Karpas-422 (cell line): ENCODE results near the gene PTPRM. TPM values are rescaled to one million over a fixed set of nuclear protein-coding genes. Genes with fewer than 3 reads are reported as not detected.

Experiments used
- DNase-seq: peaks from one replicate; pipeline ENCODE4 v3.0.0-alpha.2; 2015
- H2AFZ ChIP-seq: fragments of 200-600 bp; sonication (generic); 2 replicates; pipeline ENCODE4 v1.6.1; 2014; ENCODE audit warnings: antibody characterized with exemption, low read length, mixed read lengths
- H3K27ac ChIP-seq: fragments of 200-600 bp; sonication (generic); 2 replicates; pipeline ENCODE4 v1.5.1; 2014; ENCODE audit warnings: mild to moderate bottlenecking, low read length, moderate library complexity
- H3K27me3 ChIP-seq: fragments of 200-600 bp; sonication (generic); 2 replicates; pipeline ENCODE4 v1.6.1; 2014; ENCODE audit warnings: low read length, mixed read lengths
- H3K36me3 ChIP-seq: fragments of 200-600 bp; sonication (generic); 2 replicates; pipeline ENCODE4 v1.6.1; 2014; ENCODE audit warnings: low read length, mixed read lengths; ENCODE audit not compliant: insufficient read depth
- H3K4me1 ChIP-seq: fragments of 200-600 bp; sonication (generic); 2 replicates; pipeline ENCODE4 v1.6.1; 2014; ENCODE audit warnings: mild to moderate bottlenecking, low read length, mixed read lengths
- H3K4me2 ChIP-seq: fragments of 200-600 bp; sonication (generic); 2 replicates; pipeline ENCODE4 v1.6.1; 2014; ENCODE audit warnings: low read length, low read depth, mild to moderate bottlenecking; ENCODE audit not compliant: poor library complexity, severe bottlenecking
- H3K4me3 ChIP-seq: fragments of 200-600 bp; sonication (generic); 2 replicates; pipeline ENCODE4 v1.5.1; 2014; ENCODE audit warnings: mild to moderate bottlenecking, antibody characterized with exemption, low read length, mixed read lengths
- H3K79me2 ChIP-seq: fragments of 200-600 bp; sonication (generic); 2 replicates; pipeline ENCODE4 v1.6.1; 2014; ENCODE audit warnings: mild to moderate bottlenecking, low read length, mixed read lengths
- H3K9ac ChIP-seq: fragments of 200-600 bp; sonication (generic); 2 replicates; pipeline ENCODE4 v1.6.0; 2014; ENCODE audit warnings: low read length
- H3K9me2 ChIP-seq: fragments of 200-600 bp; sonication (generic), shearing (Covaris generic); replicated peaks from 2 replicates; pipeline ENCODE4 v1.6.0; 2014; ENCODE audit warnings: mild to moderate bottlenecking, low read length, moderate library complexity; ENCODE audit not compliant: insufficient read depth
- H3K9me3 ChIP-seq: fragments of 300-700, 200-600 bp; sonication (generic); 2 replicates; pipeline ENCODE4 v1.6.1; 2014; ENCODE audit warnings: low read length, mixed read lengths
- H4K20me1 ChIP-seq: fragments of 200-600 bp; sonication (generic); 2 replicates; pipeline ENCODE4 v1.6.1; 2014; ENCODE audit warnings: mild to moderate bottlenecking, antibody characterized with exemption, low read length, low read depth; ENCODE audit not compliant: insufficient read depth
- total RNA-seq: library from RNA; depleted of rRNA; stranded (reverse); fragments of >200 nt; shearing (Covaris generic); gene quantifications from 2 replicates; pipeline ENCODE4 v1.2.3, GENCODE V29; 2014; ENCODE audit warnings: low replicate concordance

The PTPRM gene
- total RNA-seq, 1 experiment from 2014 or later = not detected

GRCh38 chr18:7691206-7691605, 124.1 kb downstream of the PTPRM start:
- no peaks in the 10 kb centered on the region for H4K20me1 ChIP-seq
- no peak overlapping the region for H3K9ac ChIP-seq
- no peak for DNase-seq
- no peaks in the 10 kb centered on the region for H3K9me2 ChIP-seq
- H3K36me3 ChIP-seq = no peaks in the 10 kb centered on the region
- no peak overlapping the region for H3K27ac ChIP-seq
- H3K4me2 ChIP-seq = no peak overlapping the region
- H3K4me3 ChIP-seq = no peak overlapping the region
- H2AFZ ChIP-seq = no peak overlapping the region
- no peaks in the 10 kb centered on the region for H3K27me3 ChIP-seq
- no peaks in the 10 kb centered on the region for H3K4me1 ChIP-seq
- no peaks in the 10 kb centered on the region for H3K79me2 ChIP-seq
- peaks cover 7% of the 10 kb centered on the region for H3K9me3 ChIP-seq

GRCh38 chr18:7696780-7697179, 129.7 kb downstream of the PTPRM start:
- DNase-seq = no peak
- Histone ChIP-seq H3K9ac (no peak overlapping the region), H3K4me3 (no peak overlapping the region), H3K9me2 (no peaks in the 10 kb centered on the region), H3K79me2 (no peaks in the 10 kb centered on the region), H3K4me1 (no peaks in the 10 kb centered on the region), H3K27me3 (no peaks in the 10 kb centered on the region), H2AFZ (no peak overlapping the region), H3K4me2 (no peak overlapping the region), H4K20me1 (no peaks in the 10 kb centered on the region), H3K9me3 (peaks cover 6% of the 10 kb centered on the region), H3K36me3 (no peaks in the 10 kb centered on the region), H3K27ac (no peak overlapping the region)

- DNase-seq = no peak
- no peak overlapping the region for H3K4me2 ChIP-seq
- H4K20me1 ChIP-seq = no peaks in the 10 kb centered on the region
- H3K27me3 ChIP-seq = no peaks in the 10 kb centered on the region
- no peak overlapping the region for H3K9ac ChIP-seq
- no peak overlapping the region for H2AFZ ChIP-seq
- no peak overlapping the region for H3K4me3 ChIP-seq
- H3K9me3 ChIP-seq = peaks cover 6% of the 10 kb centered on the region
- H3K79me2 ChIP-seq = no peaks in the 10 kb centered on the region
- no peaks in the 10 kb centered on the region for H3K36me3 ChIP-seq
- H3K27ac ChIP-seq = no peak overlapping the region
- no peaks in the 10 kb centered on the region for H3K4me1 ChIP-seq
- H3K9me2 ChIP-seq = no peaks in the 10 kb centered on the region
These were observed 130.2 kb downstream of the PTPRM start for GRCh38 chr18:7697306-7697705.

GRCh38 chr18:7711495-7711894, 144.4 kb downstream of the PTPRM start:
- no peak overlapping the region for H3K4me2 ChIP-seq
- DNase-seq = no peak
- H3K9me3 ChIP-seq = no peaks in the 10 kb centered on the region

GRCh38 chr18:7720395-7720794, 153.3 kb downstream of the PTPRM start:
- no peaks in the 10 kb centered on the region for H4K20me1 ChIP-seq
- no peak for DNase-seq
- H3K27ac ChIP-seq = no peak overlapping the region
- H3K36me3 ChIP-seq = no peaks in the 10 kb centered on the region
- H3K4me1 ChIP-seq = no peaks in the 10 kb centered on the region
- no peaks in the 10 kb centered on the region for H3K79me2 ChIP-seq
- no peaks in the 10 kb centered on the region for H3K9me2 ChIP-seq
- no peak overlapping the region for H3K9ac ChIP-seq
- H2AFZ ChIP-seq = no peak overlapping the region
- H3K4me2 ChIP-seq = no peak overlapping the region
- H3K27me3 ChIP-seq = no peaks in the 10 kb centered on the region
- peaks cover 3% of the 10 kb centered on the region for H3K9me3 ChIP-seq
- no peak overlapping the region for H3K4me3 ChIP-seq

More at GRCh38 chr18:7711495-7711894, 144.4 kb downstream of the PTPRM start:
- Histone ChIP-seq H3K27ac (no peak overlapping the region), H3K36me3 (no peaks in the 10 kb centered on the region), H3K4me1 (no peaks in the 10 kb centered on the region), H2AFZ (no peak overlapping the region), H3K9ac (no peak overlapping the region), H3K79me2 (no peaks in the 10 kb centered on the region), H3K9me2 (no peaks in the 10 kb centered on the region), H3K27me3 (no peaks in the 10 kb centered on the region), H4K20me1 (no peaks in the 10 kb centered on the region), H3K4me3 (no peak overlapping the region)

- no peak overlapping the region for H3K4me3 ChIP-seq
- H3K9ac ChIP-seq = no peak overlapping the region
- no peaks in the 10 kb centered on the region for H4K20me1 ChIP-seq
- no peaks in the 10 kb centered on the region for H3K27me3 ChIP-seq
- H3K4me2 ChIP-seq = no peak overlapping the region
- no peak for DNase-seq
- H2AFZ ChIP-seq = no peak overlapping the region
- H3K27ac ChIP-seq = no peak overlapping the region
- no peaks in the 10 kb centered on the region for H3K36me3 ChIP-seq
- H3K4me1 ChIP-seq = no peaks in the 10 kb centered on the region
- H3K9me3 ChIP-seq = peaks cover 3% of the 10 kb centered on the region
- no peaks in the 10 kb centered on the region for H3K79me2 ChIP-seq
- H3K9me2 ChIP-seq = no peaks in the 10 kb centered on the region
These were observed 154.4 kb downstream of the PTPRM start for GRCh38 chr18:7721532-7721931.

GRCh38 chr18:7722955-7723354, 155.8 kb downstream of the PTPRM start:
- DNase-seq = no peak
- H3K9me3 ChIP-seq = peaks cover 3% of the 10 kb centered on the region; the same call in 1 of the 2 replicates
- no peak overlapping the region for H3K4me3 ChIP-seq
- no peaks in the 10 kb centered on the region for H3K9me2 ChIP-seq
- H4K20me1 ChIP-seq = no peaks in the 10 kb centered on the region
- no peaks in the 10 kb centered on the region for H3K36me3 ChIP-seq
- no peaks in the 10 kb centered on the region for H3K79me2 ChIP-seq
- H3K27me3 ChIP-seq = no peaks in the 10 kb centered on the region
- no peak overlapping the region for H3K4me2 ChIP-seq
- no peak overlapping the region for H3K27ac ChIP-seq
- H3K4me1 ChIP-seq = no peaks in the 10 kb centered on the region
- no peak overlapping the region for H3K9ac ChIP-seq
- no peak overlapping the region for H2AFZ ChIP-seq

GRCh38 chr18:7723558-7723957, 156.4 kb downstream of the PTPRM start:
- Histone ChIP-seq H3K4me1 (no peaks in the 10 kb centered on the region), H3K9me3 (peaks cover 3% of the 10 kb centered on the region; the same call in 1 of the 2 replicates), H3K9me2 (no peaks in the 10 kb centered on the region), H3K9ac (no peak overlapping the region), H3K4me3 (no peak overlapping the region), H3K79me2 (no peaks in the 10 kb centered on the region), H4K20me1 (no peaks in the 10 kb centered on the region), H2AFZ (no peak overlapping the region), H3K27me3 (no peaks in the 10 kb centered on the region), H3K27ac (no peak overlapping the region), H3K4me2 (no peak overlapping the region), H3K36me3 (no peaks in the 10 kb centered on the region)
- DNase-seq = no peak

- DNase-seq = no peak
These were observed 158.4 kb downstream of the PTPRM start for GRCh38 chr18:7725473-7725872.

More at GRCh38 chr18:7725473-7725872, 158.4 kb downstream of the PTPRM start:
- Histone ChIP-seq H3K4me2 (no peak overlapping the region), H3K4me3 (no peak overlapping the region), H3K9me2 (no peaks in the 10 kb centered on the region), H4K20me1 (no peaks in the 10 kb centered on the region), H3K4me1 (no peaks in the 10 kb centered on the region), H3K9me3 (peaks cover 3% of the 10 kb centered on the region; the same call in 1 of the 2 replicates), H2AFZ (no peak overlapping the region), H3K27me3 (no peaks in the 10 kb centered on the region), H3K36me3 (no peaks in the 10 kb centered on the region), H3K9ac (no peak overlapping the region), H3K27ac (no peak overlapping the region), H3K79me2 (no peaks in the 10 kb centered on the region)
